Breast epithelium (tissue), 4 donors: ENCODE data around the gene RBM26. TPM values are rescaled to one million over a fixed set of nuclear protein-coding genes. Genes with fewer than 3 reads are reported as not detected.

Source experiments
- DNase-seq, 2 donors: peaks; one replicate each; pipeline ENCODE4 v3.0.0-alpha.2; 2019; ENCODE audit warnings: low spot score in 2 of 2
- H3K27ac ChIP-seq, 2 donors: fragments of 200-600 bp; sonication (generic) in 1 of 2; one replicate each; pipeline ENCODE4 v1.5.1; 2016 to 2019; ENCODE audit warnings: mild to moderate bottlenecking in 1 of 2
- H3K27me3 ChIP-seq, 2 donors: fragments of 200-600 bp; sonication (generic) in 1 of 2; one replicate each; pipeline versions ENCODE4 v1.5.1 to v1.6.0; 2017 to 2019; ENCODE audit warnings: control low read depth in 1 of 2, mild to moderate bottlenecking in 1 of 2
- H3K36me3 ChIP-seq: fragments of 200-600 bp; one replicate; pipeline ENCODE4 v1.5.1; 2019
- H3K4me1 ChIP-seq, 2 donors: fragments of 200-600 bp; sonication (generic); one replicate each; pipeline ENCODE4 v1.5.1; 2016 to 2019; ENCODE audit warnings: control low read depth in 1 of 2
- H3K4me3 ChIP-seq, 3 donors: fragments of 200-600 bp; sonication (generic); 1 replicate in 2 of 3; 2 replicates in 1 of 3; pipeline ENCODE4 v1.5.1; 2016 to 2019; ENCODE audit warnings: mild to moderate bottlenecking in 3 of 3, moderate library complexity in 2 of 3
- H3K9me3 ChIP-seq, 2 donors: fragments of 200-600 bp; sonication (generic) in 1 of 2; one replicate each; pipeline ENCODE4 v1.5.1; 2016 to 2019; ENCODE audit warnings: control low read depth in 1 of 2
- CTCF ChIP-seq, 3 donors: fragments of 450-650 bp; IDR thresholded peaks; one replicate each; pipeline ENCODE4 v1.5.1; 2016 to 2017; ENCODE audit warnings: antibody characterized with exemption in 3 of 3, mild to moderate bottlenecking in 3 of 3, moderate library complexity in 3 of 3
- POLR2A ChIP-seq: fragments of 450-650 bp; IDR thresholded peaks from one replicate; pipeline ENCODE4 v1.6.1; 2016; ENCODE audit warnings: antibody characterized with exemption, mild to moderate bottlenecking, moderate library complexity
- POLR2AphosphoS5 ChIP-seq, 3 donors: sonication (generic); formaldehyde crosslinking; IDR thresholded peaks; one replicate each; pipeline ENCODE4 v1.6.1; 2017; ENCODE audit warnings: antibody characterized with exemption in 3 of 3
- intact Hi-C: fragments of 100-400 bp; cut with DNase I; formaldehyde crosslinking; loops from one replicate; pipeline ENCODE4 v1.15.1; 2023; ENCODE audit warnings: low total_unique reads
- total RNA-seq, 3 donors: library from RNA; depleted of rRNA; stranded (reverse); fragments of >200 nt; gene quantifications; one replicate each; pipeline ENCODE4 v1.1.0, GENCODE V29; 2016

Gene RBM26
- total RNA-seq, 3 donors from 2014 or later = 31.7 to 70.1 (median 43.6) TPM

GRCh38 chr13:79427265-79427664, 21.2 kb upstream of the RBM26 start:
- intact Hi-C loops = loop anchor here (10.0 kb wide), 1 partner anchor 118 kb away; no protein-coding TSS in a partner anchor
- Histone ChIP-seq H3K27ac (no peak overlapping the region), H3K9me3 (no peaks in the 10 kb centered on the region), H3K36me3 (no peaks in the 10 kb centered on the region), H3K4me1 (no peaks in the 10 kb centered on the region), H3K4me3 (no peak overlapping the region), H3K27me3 (no peaks in the 10 kb centered on the region)
- no peak for DNase-seq
- TF ChIP-seq POLR2A (no peak), POLR2AphosphoS5 (IDR thresholded peaks at IDR 0.05) (no peak), CTCF (IDR thresholded peaks at IDR 0.05) (no peak)

- intact Hi-C loops = loop anchor here (10.0 kb wide), 1 partner anchor 121 kb away; no protein-coding TSS in a partner anchor
- no peak for DNase-seq
- H3K36me3 ChIP-seq = no peaks in the 10 kb centered on the region
- peak in 2 of 3 donors; percentile 58 to 78 for TF ChIP-seq CTCF (IDR thresholded peaks at IDR 0.05)
- no peak for TF ChIP-seq POLR2AphosphoS5 (IDR thresholded peaks at IDR 0.05)
- TF ChIP-seq POLR2A = no peak
- no peaks in the 10 kb centered on the region for H3K9me3 ChIP-seq
- H3K4me1 ChIP-seq = no peaks in the 10 kb centered on the region
- H3K27ac ChIP-seq = no peak overlapping the region
- no peaks in the 10 kb centered on the region for H3K27me3 ChIP-seq
- no peak overlapping the region for H3K4me3 ChIP-seq
These were observed 18.0 kb upstream of the RBM26 start for GRCh38 chr13:79423801-79424642.

GRCh38 chr13:79423340-79423739, 17.3 kb upstream of the RBM26 start:
- Histone ChIP-seq H3K4me1 (no peaks in the 10 kb centered on the region), H3K27me3 (no peaks in the 10 kb centered on the region), H3K27ac (no peak overlapping the region), H3K9me3 (no peaks in the 10 kb centered on the region), H3K36me3 (no peaks in the 10 kb centered on the region), H3K4me3 (no peak overlapping the region)
- intact Hi-C loops = loop anchor here (10.0 kb wide), 1 partner anchor 121 kb away; no protein-coding TSS in a partner anchor
- no peak for TF ChIP-seq POLR2A
- TF ChIP-seq POLR2AphosphoS5 (IDR thresholded peaks at IDR 0.05) = no peak
- no peak for TF ChIP-seq CTCF (IDR thresholded peaks at IDR 0.05)
- no peak for DNase-seq

- Histone ChIP-seq H3K4me3 (no peak overlapping the region), H3K4me1 (no peaks in the 10 kb centered on the region), H3K9me3 (no peaks in the 10 kb centered on the region), H3K27ac (no peak overlapping the region), H3K27me3 (no peaks in the 10 kb centered on the region), H3K36me3 (no peaks in the 10 kb centered on the region)
- no peak for DNase-seq
- no peak for TF ChIP-seq POLR2A
- no peak for TF ChIP-seq CTCF (IDR thresholded peaks at IDR 0.05)
- no peak for TF ChIP-seq POLR2AphosphoS5 (IDR thresholded peaks at IDR 0.05)
- intact Hi-C loops = loop anchor here (2.0 kb wide), 1 partner anchor 17 kb away; no protein-coding TSS in a partner anchor
These were observed 13.3 kb upstream of the RBM26 start for GRCh38 chr13:79419365-79419764.

GRCh38 chr13:79417741-79418140, 11.7 kb upstream of the RBM26 start:
- DNase-seq = no peak
- no peaks in the 10 kb centered on the region for H3K9me3 ChIP-seq
- no peak overlapping the region for H3K27ac ChIP-seq
- H3K4me1 ChIP-seq = no peaks in the 10 kb centered on the region
- no peaks in the 10 kb centered on the region for H3K27me3 ChIP-seq
- no peaks in the 10 kb centered on the region for H3K36me3 ChIP-seq
- no peak overlapping the region for H3K4me3 ChIP-seq
- TF ChIP-seq CTCF (IDR thresholded peaks at IDR 0.05) (no peak), POLR2AphosphoS5 (IDR thresholded peaks at IDR 0.05) (no peak), POLR2A (no peak)
- intact Hi-C loops = loop anchor here (2.0 kb wide), 1 partner anchor 15 kb away; no protein-coding TSS in a partner anchor
